ENCODE data around the gene ERBB4. TPM values are rescaled to one million over a fixed set of nuclear protein-coding genes. Genes with fewer than 3 reads are reported as not detected.

Gene ERBB4
- total RNA-seq, 1 donor from 2014 or later, result 0.36 TPM

DNA sequence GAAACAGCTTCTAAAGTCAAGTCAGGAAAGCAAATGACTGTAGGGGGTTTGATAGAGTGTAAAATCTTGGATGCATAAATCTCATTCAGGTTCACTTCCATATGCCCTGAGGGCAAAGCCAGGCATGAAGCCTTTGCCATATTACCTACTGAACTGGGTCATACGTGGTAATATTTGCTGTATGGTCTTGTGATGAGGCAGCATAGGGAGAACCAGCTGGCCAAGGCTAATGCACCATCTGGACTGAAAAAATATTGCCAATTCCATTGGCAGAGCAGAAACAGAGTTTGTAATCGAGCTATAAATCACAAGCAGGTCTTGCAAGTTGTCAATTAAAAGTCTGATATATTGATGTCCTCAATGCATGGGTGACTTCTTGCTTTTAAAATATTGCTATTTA lies 243.8 kb downstream of the ERBB4 start:
- no peaks in the 10 kb centered on the region for H3K4me1 Mint-ChIP-seq (ENCODE audit: unreplicated experiment)

GRCh38 chr2:212289301-212289700 lies 249.3 kb downstream of the ERBB4 start:
- Mint-ChIP-seq H3K27ac (ENCODE audit: unreplicated experiment) (no peak overlapping the region), H3K4me1 (ENCODE audit: unreplicated experiment) (no peaks in the 10 kb centered on the region), H3K36me3 (ENCODE audit: low read depth, unreplicated experiment) (no peaks in the 10 kb centered on the region), H3K9me3 (ENCODE audit: unreplicated experiment) (no peaks in the 10 kb centered on the region), H3K4me3 (ENCODE audit: unreplicated experiment) (no peak overlapping the region), H3K27me3 (ENCODE audit: unreplicated experiment) (no peaks in the 10 kb centered on the region)
- TF ChIP-seq CTCF (IDR thresholded peaks at IDR 0.05; ENCODE audit: unreplicated experiment), result no peak
- no peak for DNase-seq (ENCODE audit: low spot score)

More for the DNA sequence above, 243.8 kb downstream of the ERBB4 start:
- Mint-ChIP-seq H3K4me3 (ENCODE audit: unreplicated experiment) (no peak overlapping the region), H3K36me3 (ENCODE audit: low read depth, unreplicated experiment) (no peaks in the 10 kb centered on the region), H3K27ac (ENCODE audit: unreplicated experiment) (no peak overlapping the region), H3K9me3 (ENCODE audit: unreplicated experiment) (no peaks in the 10 kb centered on the region), H3K27me3 (ENCODE audit: unreplicated experiment) (no peaks in the 10 kb centered on the region)
- no peak for TF ChIP-seq CTCF (IDR thresholded peaks at IDR 0.05; ENCODE audit: unreplicated experiment)
- no peak for DNase-seq (ENCODE audit: low spot score)

- DNase-seq (ENCODE audit: low spot score), result no peak
- no peak overlapping the region for H3K4me3 Mint-ChIP-seq (ENCODE audit: unreplicated experiment)
- H3K36me3 Mint-ChIP-seq (ENCODE audit: low read depth, unreplicated experiment), result no peaks in the 10 kb centered on the region
- no peaks in the 10 kb centered on the region for H3K9me3 Mint-ChIP-seq (ENCODE audit: unreplicated experiment)
- H3K27ac Mint-ChIP-seq (ENCODE audit: unreplicated experiment), result no peak overlapping the region
- TF ChIP-seq CTCF (IDR thresholded peaks at IDR 0.05; ENCODE audit: unreplicated experiment), result no peak
- no peaks in the 10 kb centered on the region for H3K27me3 Mint-ChIP-seq (ENCODE audit: unreplicated experiment)
- no peaks in the 10 kb centered on the region for H3K4me1 Mint-ChIP-seq (ENCODE audit: unreplicated experiment)
These were observed 250.3 kb downstream of the ERBB4 start for GRCh38 chr2:212288308-212288707.

DNA sequence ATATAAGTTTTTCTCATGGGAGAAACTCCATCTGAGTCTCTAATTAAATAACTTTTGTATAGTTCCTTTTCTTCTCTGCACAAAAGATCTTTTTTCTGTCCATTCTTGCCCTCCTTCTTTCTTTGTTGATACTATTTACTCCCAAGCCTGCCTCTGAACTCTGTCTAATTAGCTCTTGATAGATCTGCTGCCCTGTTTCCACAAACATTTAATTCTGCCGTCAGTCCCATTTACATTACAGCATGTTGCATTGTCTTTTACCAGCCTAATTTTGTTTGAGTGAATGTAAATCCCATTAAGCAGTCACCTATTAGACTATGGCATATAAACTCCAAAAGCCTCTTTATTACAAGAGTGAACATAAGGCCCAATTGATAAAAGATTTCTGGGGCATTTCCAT lies 254.4 kb downstream of the ERBB4 start:
- TF ChIP-seq CTCF (IDR thresholded peaks at IDR 0.05; ENCODE audit: unreplicated experiment), result no peak

DNA sequence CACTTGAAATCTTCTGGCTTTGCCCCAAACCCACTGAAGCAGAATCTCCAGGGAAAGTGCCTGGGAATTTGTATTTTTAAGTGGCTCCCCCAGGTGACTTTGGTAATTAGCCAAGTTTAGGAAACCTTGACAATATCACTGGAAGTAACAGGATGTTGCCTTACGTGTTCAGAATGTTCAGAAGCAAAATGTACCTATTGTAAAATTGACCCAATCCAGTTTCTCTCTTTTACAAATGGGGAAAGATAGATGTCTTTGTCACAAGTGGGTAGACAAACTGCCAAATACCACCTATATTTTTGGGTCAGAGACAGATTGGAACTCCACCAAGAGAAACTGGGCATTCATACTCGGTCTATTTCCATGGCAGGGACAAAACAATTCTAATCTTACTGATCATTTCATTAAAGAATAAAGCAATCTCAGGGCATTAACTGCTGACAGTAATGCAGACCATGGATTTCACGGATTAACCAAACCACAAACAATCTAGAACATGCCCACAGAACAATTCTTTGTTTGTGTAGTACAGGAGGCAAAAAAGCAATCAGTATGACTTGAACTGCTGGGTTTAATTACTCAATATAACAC lies 255.8 kb downstream of the ERBB4 start:
- Mint-ChIP-seq H3K27ac (ENCODE audit: unreplicated experiment) (no peak overlapping the region), H3K27me3 (ENCODE audit: unreplicated experiment) (no peaks in the 10 kb centered on the region), H3K9me3 (ENCODE audit: unreplicated experiment) (no peaks in the 10 kb centered on the region), H3K4me3 (ENCODE audit: unreplicated experiment) (no peak overlapping the region), H3K4me1 (ENCODE audit: unreplicated experiment) (no peaks in the 10 kb centered on the region), H3K36me3 (ENCODE audit: low read depth, unreplicated experiment) (no peaks in the 10 kb centered on the region)
- TF ChIP-seq CTCF (IDR thresholded peaks at IDR 0.05; ENCODE audit: unreplicated experiment), result no peak
- no peak for DNase-seq (ENCODE audit: low spot score)

More for the DNA sequence above, 254.4 kb downstream of the ERBB4 start:
- H3K9me3 Mint-ChIP-seq (ENCODE audit: unreplicated experiment), result no peaks in the 10 kb centered on the region
- no peaks in the 10 kb centered on the region for H3K36me3 Mint-ChIP-seq (ENCODE audit: low read depth, unreplicated experiment)
- H3K4me3 Mint-ChIP-seq (ENCODE audit: unreplicated experiment), result no peak overlapping the region
- no peak for DNase-seq (ENCODE audit: low spot score)
- no peaks in the 10 kb centered on the region for H3K27me3 Mint-ChIP-seq (ENCODE audit: unreplicated experiment)
- no peaks in the 10 kb centered on the region for H3K4me1 Mint-ChIP-seq (ENCODE audit: unreplicated experiment)
- H3K27ac Mint-ChIP-seq (ENCODE audit: unreplicated experiment), result no peak overlapping the region
